ENCODE results near the gene SNRK. TPM values are rescaled to one million over a fixed set of nuclear protein-coding genes. Genes with fewer than 3 reads are reported as not detected.

Gene SNRK
- total RNA-seq, 1 experiment from 2014 or later: 11.8 TPM

GRCh38 chr3:43369404-43370292 lies 83.3 kb downstream of the SNRK start (continued):
- no peak for TF ChIP-seq MYBL2 (CRISPR knock-in tag; IDR thresholded peaks at IDR 0.05)
- TF ChIP-seq HMGA2 (CRISPR knock-in tag; IDR thresholded peaks at IDR 0.05): no peak
- TF ChIP-seq FOXP1 (CRISPR knock-in tag; IDR thresholded peaks at IDR 0.05; ENCODE audit: borderline replicate concordance): no peak
- no peak for TF ChIP-seq PRDM15 (CRISPR knock-in tag; IDR thresholded peaks at IDR 0.05)
- no peak for TF ChIP-seq ERG (CRISPR knock-in tag; IDR thresholded peaks at IDR 0.05)
- TF ChIP-seq ZNF396 (CRISPR knock-in tag; IDR thresholded peaks at IDR 0.05; ENCODE audit: borderline replicate concordance): no peak

- Mint-ChIP-seq H3K27me3 (ENCODE audit: low read depth) (no peaks in the 10 kb centered on the region; the same call in 1 of the 2 replicates), H3K9me3 (no peaks in the 10 kb centered on the region), H3K27ac (no peak overlapping the region), H3K4me3 (no peak overlapping the region), H3K36me3 (peaks cover 4% of the 10 kb centered on the region), H3K4me1 (peaks cover 27% of the 10 kb centered on the region)
- no peak for ATAC-seq
- TF ChIP-seq ZMAT4 (CRISPR knock-in tag; IDR thresholded peaks at IDR 0.05) (no peak), CREB1 (CRISPR knock-in tag; IDR thresholded peaks at IDR 0.05) (no peak)
- POLR2A ChIA-PET: no interaction called here
- DNase-seq (ENCODE audit: low spot score): no peak
- CTCF ChIA-PET: no interaction called here
Measured at GRCh38 chr3:43370293-43370980, 84.1 kb downstream of the SNRK start.

- CTCF ChIA-PET: no interaction called here
- no peak for ATAC-seq
- no peaks in the 10 kb centered on the region for H3K27me3 Mint-ChIP-seq (ENCODE audit: low read depth)
- no peaks in the 10 kb centered on the region for H3K9me3 Mint-ChIP-seq
- H3K4me3 Mint-ChIP-seq: no peak overlapping the region
- DNase-seq (ENCODE audit: low spot score): no peak
- H3K36me3 Mint-ChIP-seq: no peaks in the 10 kb centered on the region
- POLR2A ChIA-PET: no interaction called here
- H3K4me1 Mint-ChIP-seq: peaks cover 27% of the 10 kb centered on the region
- H3K27ac Mint-ChIP-seq: no peak overlapping the region
- TF ChIP-seq STAT6 (CRISPR knock-in tag; conservative IDR thresholded peaks at IDR 0.05; ENCODE audit: low read depth): no peak
- no peak for TF ChIP-seq KAT7 (CRISPR knock-in tag; IDR thresholded peaks at IDR 0.05; ENCODE audit: borderline replicate concordance)
- no peak for TF ChIP-seq MAX (CRISPR knock-in tag; IDR thresholded peaks at IDR 0.05)
- no peak for TF ChIP-seq SOX15 (CRISPR knock-in tag; IDR thresholded peaks at IDR 0.05)
- TF ChIP-seq ZNF232 (CRISPR knock-in tag; IDR thresholded peaks at IDR 0.05): no peak
- TF ChIP-seq E2F5 (CRISPR knock-in tag; IDR thresholded peaks at IDR 0.05): no peak
- no peak for TF ChIP-seq GRHL2 (CRISPR knock-in tag; IDR thresholded peaks at IDR 0.05; ENCODE audit: insufficient replicate concordance, severe bottlenecking)
- no peak for TF ChIP-seq ARID4B (CRISPR knock-in tag; IDR thresholded peaks at IDR 0.05; ENCODE audit: borderline replicate concordance)
- no peak for TF ChIP-seq HMGA2 (CRISPR knock-in tag; IDR thresholded peaks at IDR 0.05)
- no peak for TF ChIP-seq NR1H2 (CRISPR knock-in tag; IDR thresholded peaks at IDR 0.05)
Measured at GRCh38 chr3:43371494-43371893, 85.2 kb downstream of the SNRK start.

Data from WTC11 (cell line).